NCI-H1417 (cell line): ENCODE data around the gene SMYD4.
"Not testable (repeated sequence)": the region's sequence is repeated elsewhere in the genome, so short reads cannot be mapped to it uniquely, and the experiment has no call there.

Experiments used
- DNase-seq, 3 experiments: peaks; one replicate each; lab custom pipeline; 2025; lab: John Stamatoyannopoulos, UW

Gene SMYD4

DNA sequence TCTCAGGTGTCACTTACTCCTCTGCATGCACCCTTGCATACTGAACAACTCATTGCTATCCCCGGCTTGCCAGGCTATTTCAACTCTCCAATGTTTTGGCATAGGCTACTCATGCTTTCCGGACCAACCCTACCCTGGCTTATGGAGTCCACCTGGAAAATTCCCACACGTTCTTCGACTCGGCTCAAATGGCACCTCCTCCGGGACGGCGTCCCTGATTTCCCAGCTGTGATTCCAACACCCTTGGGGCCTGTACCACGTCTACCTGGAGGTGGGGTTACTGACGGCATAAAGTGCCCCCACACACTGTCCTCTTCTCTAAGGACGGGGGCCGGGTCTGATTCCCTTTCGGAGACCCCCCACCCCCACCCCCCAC is 498 bp downstream of the SMYD4 start:
- DNase-seq: no peak

- DNase-seq: peak in 1 of 3 experiments; percentile 3
Measured at GRCh38 chr17:1820528-1821252, 9.0 kb downstream of the SMYD4 start.

- no peak for DNase-seq
Measured at GRCh38 chr17:1813088-1813487, 16.6 kb downstream of the SMYD4 start.

DNA sequence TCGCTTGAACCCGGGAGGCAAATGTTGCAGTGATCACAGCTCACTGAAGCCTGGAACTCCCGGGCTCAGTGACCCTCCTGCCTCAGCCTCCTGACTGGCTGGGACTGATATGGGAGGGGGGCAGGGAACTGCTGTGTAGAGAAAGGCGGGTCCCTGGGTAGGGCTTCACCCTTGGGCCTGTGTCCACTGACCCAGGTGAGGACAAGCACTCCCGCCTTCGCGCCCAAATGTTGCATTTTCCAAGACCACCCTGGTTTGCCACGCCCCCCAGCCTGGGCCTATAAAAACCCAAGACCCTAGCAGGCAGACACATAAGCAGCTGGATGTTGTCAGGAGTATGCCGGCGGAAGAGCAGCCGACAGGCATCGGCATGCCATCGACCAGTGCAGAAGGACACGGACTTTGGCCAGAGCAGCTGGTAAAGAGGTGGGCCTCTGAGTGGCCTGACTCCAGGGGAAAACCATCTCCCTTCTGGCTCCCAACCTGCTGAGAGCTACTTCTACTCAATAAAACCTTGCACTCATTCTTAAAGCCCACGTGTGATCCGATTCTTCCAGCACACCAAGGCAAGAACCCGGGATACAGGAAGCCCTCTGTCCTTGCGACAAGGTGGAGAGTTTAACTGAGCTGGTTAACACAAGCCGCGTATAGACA is 19.1 kb downstream of the SMYD4 start:
- DNase-seq: no peak

- DNase-seq: not testable (repeated sequence)
Measured at GRCh38 chr17:1809815-1810214, 19.9 kb downstream of the SMYD4 start.

DNA sequence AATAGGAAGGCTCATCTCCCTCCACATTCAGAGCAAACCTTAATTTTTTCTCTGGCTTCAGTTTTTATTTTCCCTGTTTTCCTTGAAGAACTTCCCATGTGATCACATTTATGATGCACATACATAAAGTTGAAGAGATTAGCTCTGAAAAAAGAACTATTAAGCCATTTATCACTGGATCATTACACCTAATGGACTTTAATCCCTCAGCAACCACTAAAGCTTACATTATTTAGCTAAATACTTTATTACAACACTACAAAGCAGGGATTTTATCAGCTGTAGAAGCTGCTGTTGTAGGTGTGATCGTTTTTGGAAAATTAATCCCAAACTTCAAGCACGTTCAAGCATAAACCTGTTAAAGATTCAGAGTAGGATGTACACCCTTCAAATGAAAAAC is 21.1 kb downstream of the SMYD4 start:
- no peak for DNase-seq

GRCh38 chr17:1807890-1808289 is 21.8 kb downstream of the SMYD4 start:
- no peak for DNase-seq

DNA sequence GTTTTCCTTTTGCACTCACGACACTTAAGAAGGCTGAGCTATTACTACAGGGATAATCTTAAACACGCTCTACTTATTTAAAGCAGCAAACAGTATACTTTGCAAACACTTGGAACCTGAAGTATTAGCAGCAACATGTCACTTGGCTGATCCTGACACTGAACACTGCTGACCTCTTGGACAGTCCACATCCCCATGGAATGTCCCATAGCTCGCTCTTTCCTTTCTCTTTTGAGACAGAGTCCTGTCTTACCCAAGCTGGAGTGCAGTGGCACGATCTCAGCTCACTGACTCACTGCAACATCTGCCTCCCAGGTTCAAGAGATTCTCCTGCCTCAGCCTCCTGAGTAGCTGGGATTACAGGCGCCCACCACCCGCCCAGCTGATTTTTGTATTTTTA is 26.4 kb downstream of the SMYD4 start:
- no peak for DNase-seq

GRCh38 chr17:1802429-1802828 is 27.3 kb downstream of the SMYD4 start:
- DNase-seq: no peak

- DNase-seq: no peak
Measured at GRCh38 chr17:1800712-1801111, 29.0 kb downstream of the SMYD4 start.

DNA sequence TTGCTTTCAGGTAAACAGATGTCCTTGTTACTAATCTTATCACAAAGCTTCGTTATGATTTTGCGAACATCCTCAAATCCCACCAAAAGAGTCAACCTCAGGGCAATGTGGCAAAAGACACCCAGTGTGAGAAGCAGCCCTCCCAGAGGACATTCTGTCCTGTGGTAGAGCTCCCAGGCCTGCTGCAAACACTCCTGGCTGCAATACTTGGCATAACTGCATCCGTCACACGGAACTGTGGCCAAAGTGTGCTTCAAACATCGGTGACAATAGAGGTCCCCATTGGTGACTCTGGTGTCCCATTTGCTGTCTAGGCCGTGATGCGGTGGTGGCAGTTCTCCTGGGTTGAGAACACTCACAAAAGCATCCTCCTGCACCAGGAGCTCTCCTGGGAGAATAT is 29.5 kb downstream of the SMYD4 start:
- DNase-seq: no peak

- not testable (repeated sequence) for DNase-seq
Measured at GRCh38 chr17:1797846-1798245, 31.9 kb downstream of the SMYD4 start.

DNA sequence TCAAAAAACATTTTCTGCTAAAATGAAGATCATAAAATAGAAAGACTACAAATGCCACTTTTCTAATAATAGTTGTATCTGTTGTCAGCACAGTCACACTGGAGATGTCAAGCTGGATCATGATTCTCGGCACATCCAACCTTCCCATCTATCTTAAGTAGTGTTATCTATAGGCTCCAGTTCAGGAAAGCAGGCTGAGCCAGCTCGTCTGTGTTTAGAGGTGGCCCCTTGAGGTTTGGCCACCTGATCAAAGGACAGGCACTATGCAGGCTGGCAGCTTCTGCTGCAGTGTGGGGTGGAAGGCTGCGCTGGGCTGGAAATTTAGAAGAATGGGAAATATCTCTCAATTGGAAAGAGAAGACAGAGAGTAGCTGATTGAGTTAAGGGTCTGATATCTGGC is 32.4 kb downstream of the SMYD4 start:
- DNase-seq: no peak

GRCh38 chr17:1796800-1797199 is 32.9 kb downstream of the SMYD4 start:
- no peak for DNase-seq

DNA sequence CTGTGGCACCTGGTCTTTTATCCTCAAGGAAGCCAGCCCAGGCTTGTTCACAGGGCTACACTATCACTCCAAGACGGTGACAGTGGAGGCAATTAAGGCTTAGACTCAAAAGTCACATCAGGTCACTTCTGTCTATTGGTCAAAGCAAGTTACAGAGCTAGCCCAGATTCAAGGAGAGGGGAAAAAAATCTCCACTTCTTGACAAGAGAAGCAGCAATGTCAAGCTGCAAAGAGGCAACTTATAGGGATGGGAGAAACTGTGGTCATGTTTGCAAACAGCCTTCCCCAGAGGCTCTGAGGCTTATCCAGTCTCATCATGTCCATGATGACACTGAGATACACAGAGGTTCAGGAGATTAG is 36.3 kb downstream of the SMYD4 start:
- peak in 2 of 3 experiments; percentile 34 to 72 for DNase-seq

- peak in 1 of 3 experiments; percentile 1 for DNase-seq
Measured at GRCh38 chr17:1792495-1793446, 36.9 kb downstream of the SMYD4 start.

DNA sequence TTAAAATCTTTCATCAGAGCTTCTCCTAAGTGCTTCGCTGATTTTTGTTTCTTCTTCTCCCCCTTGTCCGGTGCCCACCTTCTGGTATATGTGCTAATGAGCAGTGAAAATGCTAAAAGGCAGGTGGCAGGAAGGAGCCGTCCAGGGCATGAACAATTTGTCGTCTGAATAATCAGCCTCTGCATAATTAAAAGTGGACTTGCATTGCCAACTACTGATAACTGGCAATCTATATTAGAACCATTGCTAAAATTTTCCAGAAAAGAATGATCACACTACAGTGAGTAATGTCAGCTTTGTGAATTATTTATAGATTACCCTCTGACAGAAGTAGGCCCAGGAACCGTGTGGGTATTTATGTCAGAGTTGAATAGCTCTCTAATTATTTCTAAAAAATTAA is 39.8 kb downstream of the SMYD4 start:
- DNase-seq: peak in 1 of 3 experiments; percentile 8

GRCh38 chr17:1787301-1787902 is 42.3 kb downstream of the SMYD4 start:
- DNase-seq: no peak

DNA sequence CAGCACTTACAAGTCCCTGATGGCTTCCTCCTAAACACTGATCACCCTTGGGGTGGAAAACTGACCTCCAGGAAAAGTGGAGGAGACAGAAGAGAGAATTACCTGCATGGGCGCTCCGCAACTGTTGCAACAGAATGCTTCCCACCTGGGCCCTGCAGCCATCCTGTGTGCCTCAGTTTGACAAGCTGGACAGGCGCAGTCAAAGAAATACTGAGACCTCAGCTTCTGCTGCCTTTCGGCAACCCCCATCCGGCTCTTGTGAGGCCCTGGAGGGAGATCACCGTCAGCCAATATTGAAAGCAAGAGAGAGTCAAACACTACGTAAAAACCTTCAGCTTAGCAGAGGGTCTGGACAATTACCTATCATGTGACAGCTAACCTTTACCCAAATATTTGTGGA is 43.0 kb downstream of the SMYD4 start:
- DNase-seq: no peak

DNA sequence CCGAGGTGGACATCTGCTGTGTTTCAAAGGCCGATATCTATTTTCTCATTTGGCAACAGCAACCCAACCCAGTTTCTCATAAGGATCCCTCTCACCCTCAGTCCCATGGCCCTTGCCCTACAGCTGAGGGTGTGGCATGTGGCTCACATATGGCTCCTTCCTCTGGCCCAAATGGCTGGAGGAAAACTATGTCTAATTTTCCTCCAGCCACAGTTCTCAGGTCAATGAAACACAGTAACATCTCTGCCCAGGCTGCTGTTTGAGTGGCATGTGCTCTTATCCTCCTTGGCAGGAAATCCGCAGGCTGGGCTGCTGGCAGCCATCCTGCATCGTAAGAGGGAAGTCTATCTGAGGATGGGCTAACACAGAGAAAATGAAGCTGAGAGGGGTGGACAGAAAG is 43.8 kb downstream of the SMYD4 start:
- DNase-seq: no peak

GRCh38 chr17:1783834-1784611 is 45.7 kb downstream of the SMYD4 start:
- peak in 2 of 3 experiments; percentile 1 to 51 for DNase-seq
